22Rv1 (cell line): ENCODE measurements around the gene CNOT4.

Experiments
- CTCF ChIP-seq: fragments of 450-650 bp; IDR thresholded peaks from 2 replicates; pipeline ENCODE4 v1.5.1; 2017; ENCODE audit warnings: mild to moderate bottlenecking
- ZFX ChIP-seq: fragments of 450-650 bp; IDR thresholded peaks from 2 replicates; pipeline ENCODE4 v1.6.1; 2017; ENCODE audit warnings: antibody characterized with exemption, borderline replicate concordance

- TF ChIP-seq CTCF (no peak), ZFX (no peak)
Observed at GRCh38 chr7:135527025-135527424, 17.1 kb upstream of the CNOT4 start.
